Measurements from ENCODE around the gene ST3GAL3. TPM values are rescaled to one million over a fixed set of nuclear protein-coding genes. Genes with fewer than 3 reads are reported as not detected.

Gene ST3GAL3
- polyA plus RNA-seq, 1 donor (not counting 4 experiments of a cell fraction or from before 2014, with no cell fraction given), result 10.0 TPM

GRCh38 chr1:43849670-43850069, 142.3 kb downstream of the ST3GAL3 start:
- Histone ChIP-seq H3K36me3 (ENCODE audit: control insufficient read depth in 2 of 2, extremely low read depth in 1 of 2, insufficient read depth in 2 of 2, low read length in 2 of 2) (no peaks in the 10 kb centered on the region), H3K4me1 (ENCODE audit: control insufficient read depth, extremely low read depth, insufficient read depth, low read length) (peaks cover 29% of the 10 kb centered on the region), H4K20me1 (ENCODE audit: control insufficient read depth, extremely low read depth, insufficient read depth, low read length) (no peaks in the 10 kb centered on the region), H3K27ac (ENCODE audit: control insufficient read depth, insufficient read depth, low read length) (no peak overlapping the region), H3K9ac (ENCODE audit: control insufficient read depth, extremely low read depth, insufficient read depth, low read length) (no peak overlapping the region), H3K4me3 (ENCODE audit: control insufficient read depth in 2 of 3, extremely low read depth in 1 of 3, insufficient read depth in 2 of 3, low read depth in 1 of 3, low read length in 3 of 3) (no peak overlapping the region), H3K79me2 (ENCODE audit: control insufficient read depth, insufficient read depth, low read length) (no peaks in the 10 kb centered on the region), H3K9me1 (ENCODE audit: control insufficient read depth, extremely low read depth, insufficient read depth, low read length) (no peaks in the 10 kb centered on the region), H2AFZ (ENCODE audit: control insufficient read depth, low read length) (no peak overlapping the region), H3K9me3 (ENCODE audit: control insufficient read depth, low read depth, low read length) (no peaks in the 10 kb centered on the region), H3K27me3 (ENCODE audit: control insufficient read depth, extremely low read depth, insufficient read depth, low read length) (no peaks in the 10 kb centered on the region), H3K4me2 (ENCODE audit: control insufficient read depth, extremely low read depth, insufficient read depth, low read depth, low read length) (no peak overlapping the region)
- TF ChIP-seq CTCF (optimal IDR thresholded peaks at IDR 0.05 in 1 of 3, IDR thresholded peaks at IDR 0.05 in 1 of 3, conservative IDR thresholded peaks at IDR 0.05 in 1 of 3; ENCODE audit: extremely low read depth in 1 of 3, insufficient read depth in 2 of 3, low read length in 3 of 3) (no peak), EZH2 (IDR thresholded peaks at IDR 0.05; ENCODE audit: low read length) (no peak)
- FAIRE-seq (no peak), DNase-seq (ENCODE audit: low read depth, low spot score) (no peak)
- dilution Hi-C loops (cut with MboI; ENCODE audit: extremely low pct_ligation_motif_present, low sequenced_read_pairs), result loop anchor here (25.0 kb wide), 1 partner anchor 88 kb away; the partner anchor contains the start of genes ARTN and IPO13

DNA sequence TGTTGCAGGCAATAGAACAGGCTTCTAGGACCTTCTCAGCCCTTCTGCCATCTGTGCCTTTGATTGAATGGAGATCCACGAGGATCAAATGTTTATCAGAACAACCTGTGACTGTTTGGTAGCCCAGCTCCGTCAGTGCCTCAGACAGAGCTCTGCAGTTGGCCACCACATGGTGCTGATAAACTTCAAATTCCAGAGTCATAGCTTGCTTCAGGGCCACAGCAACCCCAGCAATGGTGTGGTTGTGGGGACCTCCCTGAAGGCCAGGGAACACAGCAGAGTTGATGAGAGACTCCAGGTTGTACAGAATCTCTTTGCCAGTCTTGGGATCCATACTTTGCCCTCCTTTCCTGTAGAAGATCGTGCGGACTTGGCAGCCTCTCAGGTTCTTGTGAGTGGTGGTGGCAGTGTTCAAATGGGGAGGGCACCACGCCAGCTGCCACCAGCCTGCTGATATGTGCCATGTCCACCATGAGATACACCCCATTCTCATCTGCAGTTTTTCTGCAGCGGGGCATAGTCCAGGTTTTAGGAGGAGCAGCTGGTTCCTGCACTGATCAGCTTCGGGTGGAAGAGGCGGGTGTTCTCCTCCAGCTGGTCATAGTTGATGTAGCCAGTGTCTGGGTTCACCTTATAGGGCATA, 143.4 kb downstream of the ST3GAL3 start:
- Histone ChIP-seq H3K9me3 (ENCODE audit: control insufficient read depth, low read depth, low read length) (no peaks in the 10 kb centered on the region), H3K36me3 (ENCODE audit: control insufficient read depth in 2 of 2, extremely low read depth in 1 of 2, insufficient read depth in 2 of 2, low read length in 2 of 2) (no peaks in the 10 kb centered on the region), H3K9me1 (ENCODE audit: control insufficient read depth, extremely low read depth, insufficient read depth, low read length) (no peaks in the 10 kb centered on the region), H3K4me2 (ENCODE audit: control insufficient read depth, extremely low read depth, insufficient read depth, low read depth, low read length) (no peak overlapping the region), H3K4me3 (ENCODE audit: control insufficient read depth in 2 of 3, extremely low read depth in 1 of 3, insufficient read depth in 2 of 3, low read depth in 1 of 3, low read length in 3 of 3) (no peak overlapping the region), H3K27ac (ENCODE audit: control insufficient read depth, insufficient read depth, low read length) (no peak overlapping the region), H3K79me2 (ENCODE audit: control insufficient read depth, insufficient read depth, low read length) (no peaks in the 10 kb centered on the region), H3K9ac (ENCODE audit: control insufficient read depth, extremely low read depth, insufficient read depth, low read length) (no peak overlapping the region), H3K4me1 (ENCODE audit: control insufficient read depth, extremely low read depth, insufficient read depth, low read length) (peaks cover 29% of the 10 kb centered on the region), H2AFZ (ENCODE audit: control insufficient read depth, low read length) (no peak overlapping the region), H3K27me3 (ENCODE audit: control insufficient read depth, extremely low read depth, insufficient read depth, low read length) (no peaks in the 10 kb centered on the region), H4K20me1 (ENCODE audit: control insufficient read depth, extremely low read depth, insufficient read depth, low read length) (no peaks in the 10 kb centered on the region)
- DNase-seq (ENCODE audit: low read depth, low spot score) (no peak), FAIRE-seq (no peak)
- dilution Hi-C loops (cut with MboI; ENCODE audit: extremely low pct_ligation_motif_present, low sequenced_read_pairs), result no loop called here
- TF ChIP-seq EZH2 (IDR thresholded peaks at IDR 0.05; ENCODE audit: low read length), result no peak
- no peak for TF ChIP-seq CTCF (optimal IDR thresholded peaks at IDR 0.05 in 1 of 3, IDR thresholded peaks at IDR 0.05 in 1 of 3, conservative IDR thresholded peaks at IDR 0.05 in 1 of 3; ENCODE audit: extremely low read depth in 1 of 3, insufficient read depth in 2 of 3, low read length in 3 of 3)

Measured in keratinocyte (primary cell).